NCI-H226 (cell line): Measurements from ENCODE around the gene FBXL13.
"Not testable (repeated sequence)": the region's sequence is repeated elsewhere in the genome, so short reads cannot be mapped to it uniquely, and the experiment has no call there.

Experiments used
- DNase-seq: peaks from one replicate; pipeline ENCODE4 v3.0.0-alpha.2; 2015

The FBXL13 gene

DNA sequence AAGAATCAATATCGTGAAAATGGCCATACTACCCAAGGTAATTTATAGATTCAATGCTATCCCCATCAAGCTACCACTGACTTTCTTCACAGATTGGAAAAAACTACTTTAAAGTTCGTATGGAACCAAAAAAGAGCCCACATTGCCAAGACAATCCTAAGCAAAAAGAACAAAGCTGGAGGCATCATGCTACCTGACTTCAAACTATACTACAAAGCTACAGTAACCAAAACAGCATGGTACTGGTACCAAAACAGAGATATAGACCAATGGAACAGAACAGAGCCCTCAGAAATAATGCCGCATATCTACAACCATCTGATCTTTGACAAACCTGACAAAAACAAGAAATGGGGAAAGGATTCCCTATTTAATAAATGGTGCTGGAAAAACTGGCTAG lies 53.7 kb downstream of the FBXL13 start:
- not testable (repeated sequence) for DNase-seq

DNA sequence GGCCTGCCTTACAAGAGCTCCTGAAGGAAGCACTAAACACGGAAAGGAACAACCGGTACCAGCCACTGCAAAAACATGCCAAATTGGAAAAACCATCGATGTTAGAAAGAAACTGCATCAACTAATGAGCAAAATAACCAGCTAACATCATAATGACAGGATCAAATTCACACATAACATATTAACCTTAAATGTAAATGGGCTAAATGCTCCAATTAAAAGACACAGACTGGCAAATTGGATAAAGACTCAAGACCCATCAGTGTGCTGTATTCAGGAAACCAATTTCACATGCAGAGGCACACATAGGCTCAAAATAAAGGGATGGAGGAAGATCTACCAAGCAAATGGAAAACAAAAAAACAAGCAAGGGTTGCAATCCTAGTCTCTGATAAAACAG lies 56.3 kb downstream of the FBXL13 start:
- DNase-seq = not testable (repeated sequence)

DNA sequence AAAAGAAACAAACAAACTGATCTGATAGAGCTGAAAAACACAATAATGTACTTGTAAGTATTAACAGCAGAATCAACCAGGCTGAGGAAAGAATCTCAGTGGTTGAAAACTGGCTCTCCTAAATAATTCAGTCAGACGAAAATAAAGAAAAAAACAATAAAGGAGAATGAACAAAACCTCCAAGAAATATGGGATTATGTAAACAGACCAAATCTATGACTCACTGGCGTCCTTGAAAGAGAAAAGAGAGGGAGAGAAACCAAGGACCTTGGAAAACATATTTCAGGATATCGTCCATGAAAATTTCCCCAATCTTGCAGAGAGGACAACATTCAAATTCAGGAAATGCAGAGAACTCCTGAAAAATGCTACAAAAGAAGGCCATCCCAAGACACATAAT lies 62.9 kb downstream of the FBXL13 start:
- DNase-seq = no peak

DNA sequence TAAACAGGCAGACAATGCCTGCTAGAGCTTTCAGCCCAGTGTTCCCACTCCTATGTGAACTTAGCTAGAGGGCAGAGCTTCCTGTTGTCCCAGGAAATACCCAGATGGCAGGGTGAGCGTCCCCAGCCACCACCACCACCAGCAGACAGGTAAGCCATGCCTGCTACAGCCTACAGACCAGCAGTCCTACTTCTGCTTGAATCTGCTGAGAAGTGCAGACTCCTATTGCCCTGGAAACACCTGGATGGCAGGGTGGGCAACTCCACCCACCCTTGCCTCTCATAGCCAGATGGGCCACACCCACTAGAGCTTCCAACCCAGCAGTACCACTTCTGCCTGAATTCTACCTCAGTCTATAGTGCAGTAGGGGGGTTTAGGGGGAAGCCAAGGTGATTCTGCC lies 64.4 kb downstream of the FBXL13 start:
- DNase-seq = no peak

DNA sequence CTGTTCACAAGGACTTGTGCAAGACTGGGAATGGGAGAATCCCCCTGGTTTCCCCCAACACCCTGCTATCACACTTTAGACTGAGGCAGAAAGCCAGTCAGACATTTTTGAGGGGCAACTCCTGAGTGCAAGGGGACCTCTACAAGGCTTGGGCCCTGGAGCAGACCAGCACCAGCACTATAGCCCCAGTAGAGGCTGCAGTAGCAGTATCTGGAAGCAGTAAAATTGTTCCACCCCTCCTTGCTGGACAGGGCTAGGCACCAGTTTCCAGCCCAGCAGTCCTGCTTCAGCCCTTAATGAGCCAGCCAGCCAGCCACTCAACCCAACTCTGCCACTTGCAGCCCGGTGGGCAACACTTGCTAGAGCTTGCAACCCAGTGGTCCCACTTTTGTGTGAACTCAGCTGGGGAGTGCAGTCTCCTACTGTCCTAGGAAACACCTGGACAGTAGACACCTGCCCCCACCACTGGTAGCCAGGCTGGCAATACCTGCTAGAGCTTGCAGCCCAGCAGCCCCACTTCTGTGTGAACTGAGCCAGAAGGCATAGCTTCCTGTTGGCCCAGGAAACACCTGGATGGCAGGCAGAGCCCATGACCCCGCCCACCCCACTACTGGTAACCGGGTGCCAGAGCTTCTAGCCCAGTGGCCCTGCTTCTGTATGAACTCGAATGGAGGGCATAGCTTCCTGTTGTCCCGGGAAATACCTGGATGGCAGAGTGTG lies 65.0 kb downstream of the FBXL13 start:
- no peak for DNase-seq

DNA sequence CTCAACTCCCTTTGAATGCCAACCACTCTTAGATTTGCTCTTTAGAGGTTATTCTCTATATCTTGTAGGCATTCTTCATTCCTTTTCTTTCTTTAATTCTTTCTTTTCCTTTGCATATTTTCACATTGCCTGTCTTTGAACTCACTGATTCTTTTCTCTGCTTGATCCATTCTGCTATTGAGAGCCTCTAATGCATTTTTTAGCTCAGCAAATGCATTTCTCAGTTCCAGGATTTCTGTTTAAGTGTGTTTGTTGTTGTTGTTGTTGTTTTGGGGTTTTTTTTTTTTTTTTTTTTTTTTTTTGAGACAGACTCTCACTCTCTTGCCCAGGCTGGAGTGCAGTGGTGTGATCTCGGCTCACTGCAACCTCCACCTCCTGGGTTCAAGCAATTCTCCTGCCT lies 71.6 kb downstream of the FBXL13 start:
- DNase-seq = no peak

DNA sequence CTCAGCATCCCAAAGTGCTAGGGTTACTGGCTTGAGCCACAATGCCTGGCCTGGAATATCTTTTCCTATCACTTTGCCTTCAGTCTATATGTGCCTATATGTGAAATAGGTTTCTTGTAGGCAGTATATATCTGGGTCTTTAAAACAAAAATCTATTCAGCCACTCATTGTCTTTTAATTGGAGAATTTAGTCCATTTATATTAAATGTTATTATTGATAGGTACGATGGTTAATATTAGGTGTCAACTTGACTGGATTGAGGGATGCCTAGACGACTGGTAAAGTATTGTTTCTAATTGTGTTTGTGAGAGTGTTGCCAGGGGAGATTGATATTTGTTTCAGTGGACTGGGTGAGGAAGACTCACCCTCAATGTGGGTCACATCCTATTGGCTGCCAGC lies 73.4 kb downstream of the FBXL13 start:
- DNase-seq = no peak

DNA sequence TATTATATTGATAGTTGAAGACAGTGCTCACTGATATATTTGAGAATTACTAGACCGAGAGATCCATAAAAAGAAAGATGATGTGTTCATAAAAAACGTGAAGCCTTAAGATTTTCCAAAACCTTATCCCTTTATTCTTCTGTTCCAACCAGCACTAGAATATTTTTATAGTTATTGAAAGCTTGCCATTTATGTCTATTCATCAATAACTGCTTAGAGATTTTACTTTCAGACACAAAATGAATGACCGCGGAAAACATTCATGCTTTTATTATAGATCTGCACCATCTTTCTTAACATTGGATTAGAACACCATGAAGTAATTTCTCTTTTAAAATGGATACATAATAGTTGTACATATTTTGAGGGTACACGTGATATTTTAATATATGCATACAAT lies 77.6 kb downstream of the FBXL13 start:
- DNase-seq = no peak

DNA sequence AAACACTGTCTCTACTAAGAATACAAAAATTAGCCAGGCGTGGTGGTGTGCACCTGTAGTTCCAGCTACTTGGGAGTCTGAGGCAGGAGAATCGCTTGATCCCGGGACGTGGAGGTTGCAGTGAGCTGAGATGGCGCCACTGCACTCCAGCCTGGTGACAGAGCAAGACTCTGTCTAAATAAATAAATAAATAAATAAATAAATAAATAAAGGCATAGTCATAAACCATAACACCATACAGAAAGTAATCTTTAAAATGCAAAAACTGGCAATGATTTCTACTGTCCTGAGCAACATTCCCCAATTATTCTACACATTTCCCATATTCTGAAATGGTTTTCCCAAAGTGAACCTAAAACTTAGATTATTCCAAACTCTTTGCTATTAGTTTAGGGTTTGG lies 79.0 kb downstream of the FBXL13 start:
- not testable (repeated sequence) for DNase-seq

DNA sequence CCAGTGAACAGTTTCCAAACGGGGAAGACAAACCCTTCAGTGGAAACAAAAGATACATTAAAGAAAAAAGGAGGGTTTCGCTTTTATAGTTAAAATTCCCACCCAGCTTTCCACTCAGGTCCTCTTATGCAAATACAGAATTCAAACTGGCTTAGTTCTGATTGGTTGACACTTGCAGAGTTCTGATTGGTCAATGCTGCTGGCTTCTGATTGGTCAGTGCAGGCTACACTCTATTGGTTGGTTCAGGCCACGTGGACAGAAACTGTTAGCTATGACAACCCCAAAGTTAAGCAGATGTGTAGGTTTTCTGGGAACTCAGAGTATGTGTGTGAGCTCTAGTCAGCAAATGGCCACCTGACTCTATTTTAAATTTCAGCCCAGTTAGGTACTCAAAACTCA lies 80.0 kb downstream of the FBXL13 start:
- DNase-seq = no peak

DNA sequence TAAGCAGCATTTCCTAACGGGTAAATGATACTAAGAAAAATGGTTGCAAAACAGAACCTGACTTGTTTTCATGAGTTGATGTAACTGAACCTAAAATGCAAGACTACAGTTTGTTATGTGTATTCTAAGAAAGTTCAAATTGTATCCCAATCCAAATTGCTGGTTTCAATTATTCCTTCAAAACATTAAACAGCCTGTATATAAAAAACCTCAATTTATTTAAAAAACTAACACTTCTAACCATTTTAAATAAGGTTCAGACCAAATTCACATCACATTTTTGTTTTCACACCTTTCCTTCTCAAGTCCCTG lies 80.9 kb downstream of the FBXL13 start:
- DNase-seq = no peak

DNA sequence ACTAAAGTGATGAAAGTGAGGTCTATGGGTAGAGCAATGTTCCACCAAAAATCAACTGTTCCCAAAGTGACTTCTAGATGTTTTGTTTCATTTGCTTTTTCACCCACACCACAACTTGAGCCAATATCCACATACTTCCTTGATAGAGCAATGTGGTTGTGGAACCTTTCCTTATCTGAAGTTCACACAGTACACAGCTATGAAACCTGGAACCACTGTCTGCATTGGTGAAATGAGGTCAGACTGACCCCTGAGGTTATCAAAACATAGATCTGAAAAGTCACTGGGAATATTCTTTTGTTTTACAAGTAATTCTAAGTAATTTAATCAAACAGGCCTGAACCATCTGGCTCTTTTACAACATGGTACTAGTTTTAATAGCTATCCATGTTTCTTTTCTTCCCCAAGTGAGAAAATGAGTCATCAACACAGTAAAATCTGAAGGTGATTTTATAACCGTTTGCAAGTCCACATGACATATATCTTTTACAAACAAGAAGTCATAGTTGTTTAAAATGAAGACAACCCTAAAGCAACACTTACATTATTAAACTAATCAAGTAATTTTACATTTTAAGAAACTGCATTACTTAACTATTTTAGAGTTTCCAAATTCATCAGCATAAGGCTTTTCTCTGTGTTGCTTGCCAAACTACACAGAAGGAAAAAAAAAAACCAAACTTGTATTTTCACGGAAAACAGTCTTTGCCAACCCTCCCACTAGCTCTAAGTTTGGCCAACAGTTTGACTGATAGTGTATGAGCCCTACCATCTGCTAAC lies 81.5 kb downstream of the FBXL13 start:
- DNase-seq = peak; percentile 77

DNA sequence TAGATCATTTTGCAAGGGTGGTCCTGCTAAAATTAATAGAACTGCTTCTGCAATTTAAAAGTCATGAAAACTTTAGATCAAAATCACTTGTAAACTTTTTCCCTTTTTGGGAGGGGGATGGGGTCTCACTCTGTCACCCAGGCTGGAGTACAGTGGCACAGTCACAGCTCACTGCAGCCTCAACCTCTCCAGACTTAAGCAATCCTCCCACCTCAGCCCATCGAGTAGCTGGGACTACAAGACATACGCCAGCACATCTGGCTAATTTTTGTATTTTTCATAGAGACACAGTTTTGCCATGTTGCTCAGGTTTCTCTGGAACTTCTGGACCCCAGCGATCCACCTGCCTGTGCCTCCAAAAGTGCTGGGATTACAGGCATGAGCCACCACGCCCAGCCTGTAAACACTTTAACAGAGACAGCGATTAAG lies 82.1 kb downstream of the FBXL13 start:
- no peak for DNase-seq

DNA sequence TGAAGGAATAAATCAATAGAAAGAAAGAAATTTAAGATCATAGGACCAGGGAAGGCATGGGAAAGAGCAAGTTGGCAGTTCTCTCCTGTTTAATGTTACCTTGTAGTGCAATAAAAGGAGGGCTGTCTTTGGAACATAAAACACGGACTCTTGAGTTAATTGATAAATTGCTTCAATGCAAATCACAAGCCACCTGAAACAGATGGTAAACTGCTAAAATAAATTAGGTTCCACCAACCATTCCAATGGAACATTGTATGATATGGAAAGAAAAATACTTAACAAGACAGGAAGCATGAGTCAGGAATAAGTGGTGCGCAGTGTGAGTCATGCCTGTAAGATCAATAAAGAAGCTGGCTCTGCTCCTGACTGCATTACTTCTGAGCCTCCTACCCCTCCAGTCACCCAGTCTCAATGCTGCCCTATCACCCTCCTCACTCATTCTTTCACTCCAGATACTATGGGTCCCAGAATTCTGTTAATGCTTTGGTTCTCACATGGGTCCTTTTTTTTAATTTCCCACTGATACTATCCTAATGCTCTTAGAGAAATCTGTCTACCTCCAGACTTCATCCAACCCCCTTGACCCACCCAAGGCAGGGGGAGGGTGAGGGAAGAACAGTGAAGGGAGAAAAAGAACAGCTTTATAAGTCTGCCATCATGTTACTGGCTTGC lies 82.9 kb downstream of the FBXL13 start:
- DNase-seq = peak; percentile 83

DNA sequence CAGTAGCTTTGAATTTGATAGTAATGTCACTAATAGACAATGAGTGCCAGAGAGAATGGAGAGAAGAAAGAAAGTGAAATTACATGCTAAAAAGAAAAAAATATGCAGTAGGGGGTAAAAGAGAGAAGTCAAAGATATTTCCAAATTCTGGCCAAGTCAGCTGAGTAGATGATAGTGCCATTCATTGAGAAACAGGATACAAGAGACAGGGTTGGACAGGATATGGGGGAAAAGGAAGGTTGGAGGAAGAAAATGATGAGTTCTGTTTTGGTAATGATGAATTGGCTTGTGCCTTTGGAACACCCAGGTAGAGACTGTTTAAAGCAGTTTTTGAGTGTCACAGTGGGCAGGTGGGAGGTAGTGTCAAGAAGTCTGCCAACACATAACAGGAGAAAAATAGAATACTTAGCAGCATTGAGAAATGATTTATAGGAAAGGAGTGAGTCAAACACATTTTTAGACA lies 83.5 kb downstream of the FBXL13 start:
- no peak for DNase-seq

DNA sequence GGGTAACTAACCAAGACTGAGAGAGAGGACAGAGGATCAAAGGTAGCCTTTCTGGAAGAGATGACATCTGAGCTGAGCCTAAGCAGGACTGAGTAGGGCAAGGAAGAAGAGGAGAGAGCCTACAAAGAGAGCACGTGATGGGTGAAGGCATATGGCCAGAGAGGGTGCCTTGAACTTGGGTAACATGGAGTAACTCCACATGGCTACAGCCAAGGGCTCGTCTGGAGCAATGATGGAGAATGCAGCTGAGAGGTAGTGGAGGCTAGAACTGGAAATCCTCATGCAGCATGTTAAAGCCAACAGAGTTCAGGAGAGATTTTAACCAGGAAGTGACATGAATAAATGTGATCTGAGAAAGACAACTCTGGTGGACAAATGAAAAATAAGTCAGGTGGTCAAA lies 84.0 kb downstream of the FBXL13 start:
- no peak for DNase-seq

DNA sequence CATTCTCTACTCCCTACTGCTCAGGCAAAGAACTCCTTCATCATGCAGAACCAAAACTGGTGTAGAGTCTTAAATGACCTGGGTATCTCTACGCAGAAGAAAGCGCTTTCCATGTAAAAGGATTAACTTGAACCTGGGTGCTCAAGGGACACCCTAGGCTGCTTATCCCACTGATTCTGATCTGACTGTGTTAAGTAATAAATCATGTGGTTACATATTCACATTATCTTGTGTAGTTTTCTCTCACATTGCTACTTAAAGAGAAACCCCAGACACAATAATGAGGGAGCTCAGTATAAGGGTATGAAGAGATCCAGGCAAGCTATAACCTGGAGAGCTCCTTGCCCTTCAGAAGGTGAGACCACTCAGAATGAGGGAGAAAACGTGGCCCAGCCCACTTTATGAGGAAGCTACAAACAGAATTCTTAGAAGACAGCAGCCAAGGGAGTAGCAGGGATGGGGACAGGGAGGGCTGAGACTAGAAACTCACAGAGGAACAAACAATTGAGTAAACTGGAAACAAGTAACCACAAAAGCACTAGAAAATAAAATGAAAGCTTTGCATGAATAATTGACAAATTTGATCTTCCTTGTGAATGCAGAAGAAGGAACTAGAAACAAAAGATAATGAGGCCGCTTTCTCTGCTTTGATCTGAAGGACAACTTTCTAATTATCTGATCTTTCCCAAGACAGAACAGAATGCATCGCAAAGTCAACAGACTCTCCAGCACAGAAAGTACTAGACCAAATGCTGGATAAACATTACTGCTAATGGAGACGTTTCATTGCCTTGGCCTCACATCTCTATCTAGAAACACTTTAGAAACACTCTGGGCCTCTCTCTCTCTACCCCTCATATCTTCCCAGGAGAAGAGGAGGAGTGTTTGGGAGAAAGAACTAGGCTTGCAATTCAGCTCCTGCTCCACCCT lies 85.7 kb downstream of the FBXL13 start:
- DNase-seq = no peak

DNA sequence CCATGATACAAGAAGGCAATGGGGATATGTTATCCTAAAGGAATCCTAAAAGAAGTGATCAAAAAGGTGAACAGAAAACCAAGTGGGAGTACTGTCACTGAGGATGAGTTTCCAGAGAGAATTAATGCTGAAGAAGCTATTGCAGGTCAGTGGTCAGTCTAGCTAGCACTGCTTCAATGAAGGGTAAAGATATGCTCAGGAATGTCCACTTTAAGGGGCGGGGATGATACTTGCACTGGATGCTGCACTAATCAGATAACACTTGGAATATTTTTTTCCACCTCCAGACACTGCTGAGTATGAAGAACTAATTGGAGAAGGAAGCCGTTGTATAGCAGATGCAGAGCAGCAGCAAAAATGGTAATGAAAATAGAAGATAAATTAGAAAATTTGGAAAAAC lies 86.5 kb downstream of the FBXL13 start:
- DNase-seq = no peak

DNA sequence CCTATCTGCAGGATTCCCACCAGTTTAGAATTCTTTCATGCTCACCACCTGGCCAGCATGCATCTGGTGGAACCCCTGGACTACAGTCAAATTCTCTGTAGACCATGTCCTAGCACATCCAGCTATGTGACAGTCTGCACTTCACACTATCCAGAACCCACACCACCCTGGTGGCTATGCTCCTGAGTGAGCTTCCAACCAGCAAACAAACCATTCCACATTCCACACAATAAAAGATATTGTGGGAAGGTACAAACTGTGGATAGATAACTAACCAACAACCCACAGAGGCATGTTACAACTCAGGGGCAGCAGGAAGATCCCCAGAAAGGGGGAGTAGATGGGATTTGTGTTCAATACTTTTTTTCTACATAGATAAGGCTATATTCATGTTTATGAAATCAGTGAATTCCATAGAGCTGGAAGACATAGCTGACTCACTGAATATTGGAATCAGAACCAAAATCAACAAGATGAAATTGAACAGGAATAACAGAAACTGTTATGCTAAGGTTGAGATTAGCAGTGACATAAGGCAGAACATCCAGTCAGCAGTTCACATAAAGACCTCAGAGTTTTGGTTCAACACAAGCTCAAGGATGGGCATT lies 89.3 kb downstream of the FBXL13 start:
- DNase-seq = no peak

DNA sequence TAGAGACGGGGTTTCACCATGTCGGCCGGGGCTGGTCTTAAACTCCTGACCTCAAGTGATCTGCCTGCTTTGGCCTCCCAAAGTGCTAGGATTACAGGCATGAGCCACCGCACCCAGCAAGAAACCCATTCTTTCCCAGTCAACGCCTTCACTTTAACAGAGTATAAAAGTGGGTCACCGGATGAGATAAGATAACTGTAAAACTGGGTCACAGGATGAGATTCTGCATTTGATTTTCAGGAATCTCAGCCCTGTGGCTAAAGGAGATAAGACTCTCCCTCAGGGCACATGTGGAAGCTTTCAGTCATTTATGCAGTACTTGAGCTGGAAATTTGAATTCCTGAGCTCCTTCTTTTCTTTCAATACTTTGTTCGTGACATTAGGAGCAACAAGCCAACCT lies 91.0 kb downstream of the FBXL13 start:
- DNase-seq = peak; percentile 63

DNA sequence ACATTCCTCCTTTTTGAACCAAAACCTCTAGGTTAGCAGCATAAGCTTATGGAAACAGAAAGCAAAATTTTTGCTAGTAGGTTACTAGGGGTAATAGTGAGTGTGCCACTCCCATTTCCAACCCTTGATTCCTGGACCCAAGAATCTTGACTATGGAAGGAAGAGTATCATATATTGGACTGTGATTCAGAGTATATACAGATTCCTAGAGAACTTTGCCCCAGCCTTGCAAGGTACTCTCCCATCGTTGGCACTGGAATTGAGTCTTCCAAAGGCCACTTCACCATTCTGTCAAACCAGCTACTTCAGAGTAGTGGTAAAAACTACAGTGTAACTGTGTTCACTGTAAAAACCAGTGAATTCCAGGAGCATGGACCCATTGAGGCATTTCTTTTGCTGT lies 92.4 kb downstream of the FBXL13 start:
- no peak for DNase-seq

DNA sequence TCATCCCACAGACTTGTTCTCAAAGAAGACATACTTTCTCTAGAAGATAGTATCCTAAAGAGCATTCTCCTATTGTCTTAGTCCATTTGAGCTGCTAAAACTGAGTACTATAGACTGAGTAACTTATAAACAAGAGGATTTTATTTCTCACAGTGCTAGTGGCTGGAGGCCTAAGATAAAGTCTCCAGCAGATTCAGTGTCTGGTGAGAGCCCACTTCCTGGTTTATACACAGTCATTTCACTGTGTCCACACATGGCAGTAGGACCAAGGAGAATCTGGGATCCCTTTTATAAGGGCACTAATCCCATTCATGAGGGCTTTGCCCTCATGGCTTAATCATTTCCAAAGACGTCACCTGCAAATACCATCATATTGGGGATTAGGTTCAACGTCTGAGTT lies 93.1 kb downstream of the FBXL13 start:
- no peak for DNase-seq

DNA sequence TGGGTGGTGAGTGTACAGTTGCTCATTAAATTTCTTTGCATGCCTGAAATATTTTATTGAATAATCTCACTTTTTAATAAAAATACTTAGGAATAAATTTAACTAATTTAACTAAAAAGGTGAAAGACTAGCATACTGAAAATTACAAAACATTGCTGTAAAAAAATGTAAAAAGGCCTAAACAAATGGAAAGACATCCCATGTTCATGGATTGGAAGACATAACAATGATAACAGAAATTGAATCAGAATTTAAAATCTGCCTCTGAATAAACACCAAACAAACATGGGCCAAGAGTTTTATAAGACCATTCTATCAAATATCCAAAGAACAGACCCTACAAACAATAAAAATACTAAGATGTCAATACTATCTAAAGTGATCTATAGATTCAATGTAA lies 94.9 kb downstream of the FBXL13 start:
- DNase-seq = no peak
